Hepatocyte (in vitro differentiated cells): Measurements from ENCODE around the gene HTR3A.

Source experiments
- EZH2phosphoT487 ChIP-seq: fragments of 200-600 bp; sonication (generic); IDR thresholded peaks from one replicate; pipeline ENCODE4 v1.6.1; 2018; ENCODE audit warnings: antibody characterized with exemption, mild to moderate bottlenecking, low read depth, moderate library complexity; ENCODE audit not compliant: unreplicated experiment, severe bottlenecking
- TF ChIP-seq, protein P1 (sequence below): fragments of 200-600 bp; sonication (generic); IDR thresholded peaks from 2 replicates; pipeline ENCODE4 v1.5.1; 2016; ENCODE audit warnings: antibody characterized with exemption, mild to moderate bottlenecking; ENCODE audit not compliant: poor library complexity

DNA sequence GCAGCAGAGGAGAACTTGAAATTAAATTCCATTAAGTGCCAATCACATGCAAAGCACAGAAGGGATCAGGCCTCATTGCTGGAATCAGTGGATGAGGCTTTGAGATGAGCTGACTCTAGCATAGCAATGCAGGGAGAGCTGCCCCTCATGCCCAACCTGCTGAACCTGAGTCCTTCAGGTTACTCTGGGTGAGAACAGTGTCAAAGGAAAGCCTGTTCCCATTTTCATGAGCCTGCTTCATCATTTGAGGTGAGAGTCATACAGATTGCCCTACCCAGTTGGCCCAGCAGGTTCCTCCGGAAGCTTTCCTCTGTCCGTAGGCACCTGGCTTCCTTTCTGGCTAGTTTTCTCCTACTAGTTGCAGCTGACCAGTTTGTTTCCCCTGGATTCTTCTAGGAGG lies 58.7 kb downstream of the HTR3A start:
- TF ChIP-seq, protein P1, sequence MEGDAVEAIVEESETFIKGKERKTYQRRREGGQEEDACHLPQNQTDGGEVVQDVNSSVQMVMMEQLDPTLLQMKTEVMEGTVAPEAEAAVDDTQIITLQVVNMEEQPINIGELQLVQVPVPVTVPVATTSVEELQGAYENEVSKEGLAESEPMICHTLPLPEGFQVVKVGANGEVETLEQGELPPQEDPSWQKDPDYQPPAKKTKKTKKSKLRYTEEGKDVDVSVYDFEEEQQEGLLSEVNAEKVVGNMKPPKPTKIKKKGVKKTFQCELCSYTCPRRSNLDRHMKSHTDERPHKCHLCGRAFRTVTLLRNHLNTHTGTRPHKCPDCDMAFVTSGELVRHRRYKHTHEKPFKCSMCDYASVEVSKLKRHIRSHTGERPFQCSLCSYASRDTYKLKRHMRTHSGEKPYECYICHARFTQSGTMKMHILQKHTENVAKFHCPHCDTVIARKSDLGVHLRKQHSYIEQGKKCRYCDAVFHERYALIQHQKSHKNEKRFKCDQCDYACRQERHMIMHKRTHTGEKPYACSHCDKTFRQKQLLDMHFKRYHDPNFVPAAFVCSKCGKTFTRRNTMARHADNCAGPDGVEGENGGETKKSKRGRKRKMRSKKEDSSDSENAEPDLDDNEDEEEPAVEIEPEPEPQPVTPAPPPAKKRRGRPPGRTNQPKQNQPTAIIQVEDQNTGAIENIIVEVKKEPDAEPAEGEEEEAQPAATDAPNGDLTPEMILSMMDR, result no peak
- no peak for TF ChIP-seq EZH2phosphoT487
